H1 (cell line): ENCODE data around the gene CARD11. TPM values are rescaled to one million over a fixed set of nuclear protein-coding genes. Genes with fewer than 3 reads are reported as not detected.

ENCODE experiments used
- BRCA1 ChIP-seq: IDR thresholded peaks from 2 replicates; pipeline ENCODE4 v1.6.1; 2012; ENCODE audit warnings: low read depth, low read length, improper control_type of control experiment
- GABPA ChIP-seq: IDR thresholded peaks from 2 replicates; pipeline ENCODE4 v1.6.1; 2011; ENCODE audit warnings: mild to moderate bottlenecking, low read length, moderate library complexity, borderline replicate concordance; ENCODE audit not compliant: insufficient read depth
- KDM4A ChIP-seq: IDR thresholded peaks from one replicate; pipeline ENCODE4 v1.7.1; 2012; ENCODE audit warnings: low read depth, mild to moderate bottlenecking, moderate library complexity, low read length, inconsistent platforms; ENCODE audit not compliant: severe bottlenecking
- RNF2 ChIP-seq: fragments of 200-900, 300-1000 bp; sonication (generic); IDR thresholded peaks from 2 replicates; pipeline ENCODE4 v1.7.1; 2016; ENCODE audit warnings: borderline replicate concordance, low read depth, mild to moderate bottlenecking, antibody characterized with exemption, low read length; ENCODE audit not compliant: poor library complexity, severe bottlenecking; ENCODE audit errors: missing control alignments
- SIN3A ChIP-seq, 2 experiments: IDR thresholded peaks in 1 of 2; conservative IDR thresholded peaks in 1 of 2; 2 replicates each; pipeline ENCODE4 v1.6.1; 2011 to 2012; ENCODE audit warnings: low read length in 2 of 2, improper control_type of control experiment in 1 of 2, low read depth in 1 of 2, mild to moderate bottlenecking in 1 of 2
- SP2 ChIP-seq: IDR thresholded peaks from 2 replicates; pipeline ENCODE4 v1.6.1; 2012; ENCODE audit warnings: mild to moderate bottlenecking, low read length, inconsistent platforms
- SRF ChIP-seq: IDR thresholded peaks from 2 replicates; pipeline ENCODE4 v1.6.1; 2011; ENCODE audit warnings: mild to moderate bottlenecking, low read depth, low read length, moderate library complexity
- polyA plus RNA-seq, 7 experiments: library from polyadenylated mRNA; depleted of rRNA in 3 of 7; stranded (reverse) in 5 of 7; unstranded in 2 of 7; fragments of >200 nt in 5 of 7; fragments of 200-250 nt in 2 of 7; gene quantifications; 1 replicate in 5 of 7; 2 replicates in 1 of 7; 4 replicates in 1 of 7; pipeline versions ENCODE4 v1.2.1 to v1.2.3, GENCODE V29; 2011 to 2013; ENCODE audit warnings: missing spikeins in 2 of 7, mixed read lengths in 2 of 7
- total RNA-seq: library from RNA; stranded (reverse); fragmentation: NEBNext Ultra II Directional; extraction: Animal tissue kit (Norgen Biotek cat#: 25700); gene quantifications from 2 replicates; pipeline ENCODE4 v1.2.1, GENCODE V29; 2021
- TF ChIP-seq, protein P1 (sequence below): fragments of 300-600 bp; sonication (generic); IDR thresholded peaks from 2 replicates; pipeline ENCODE4 v1.7.1; 2012; ENCODE audit warnings: low read length, moderate library complexity, mild to moderate bottlenecking, inconsistent platforms; ENCODE audit not compliant: insufficient replicate concordance

CARD11 gene
- total and polyA plus RNA-seq, 2 of the 8 experiments (the other 6 are each of a cell fraction or from before 2014, with no cell fraction given), result 12.6 to 29.8 TPM

DNA sequence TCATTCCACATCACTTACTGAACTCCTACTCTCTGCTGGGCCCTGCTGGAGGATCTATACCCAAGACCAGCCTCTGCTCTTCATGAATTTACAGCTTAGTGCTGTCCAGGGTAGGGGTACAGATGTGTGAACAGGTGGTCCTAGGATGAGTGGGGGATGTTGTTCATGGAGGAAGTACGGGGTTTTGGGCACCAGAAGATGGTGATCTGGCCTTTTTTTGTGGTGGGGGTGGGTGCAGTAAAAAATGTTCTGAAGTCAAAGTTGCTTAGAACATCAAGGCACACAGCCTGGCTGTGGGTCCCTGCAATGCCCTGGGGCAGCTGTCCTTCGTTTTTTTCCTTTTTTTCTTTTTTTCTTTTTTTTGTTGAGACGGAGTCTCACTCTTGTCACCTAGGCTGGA, 165.4 kb downstream of the CARD11 start (continued):
- TF ChIP-seq, protein P1, sequence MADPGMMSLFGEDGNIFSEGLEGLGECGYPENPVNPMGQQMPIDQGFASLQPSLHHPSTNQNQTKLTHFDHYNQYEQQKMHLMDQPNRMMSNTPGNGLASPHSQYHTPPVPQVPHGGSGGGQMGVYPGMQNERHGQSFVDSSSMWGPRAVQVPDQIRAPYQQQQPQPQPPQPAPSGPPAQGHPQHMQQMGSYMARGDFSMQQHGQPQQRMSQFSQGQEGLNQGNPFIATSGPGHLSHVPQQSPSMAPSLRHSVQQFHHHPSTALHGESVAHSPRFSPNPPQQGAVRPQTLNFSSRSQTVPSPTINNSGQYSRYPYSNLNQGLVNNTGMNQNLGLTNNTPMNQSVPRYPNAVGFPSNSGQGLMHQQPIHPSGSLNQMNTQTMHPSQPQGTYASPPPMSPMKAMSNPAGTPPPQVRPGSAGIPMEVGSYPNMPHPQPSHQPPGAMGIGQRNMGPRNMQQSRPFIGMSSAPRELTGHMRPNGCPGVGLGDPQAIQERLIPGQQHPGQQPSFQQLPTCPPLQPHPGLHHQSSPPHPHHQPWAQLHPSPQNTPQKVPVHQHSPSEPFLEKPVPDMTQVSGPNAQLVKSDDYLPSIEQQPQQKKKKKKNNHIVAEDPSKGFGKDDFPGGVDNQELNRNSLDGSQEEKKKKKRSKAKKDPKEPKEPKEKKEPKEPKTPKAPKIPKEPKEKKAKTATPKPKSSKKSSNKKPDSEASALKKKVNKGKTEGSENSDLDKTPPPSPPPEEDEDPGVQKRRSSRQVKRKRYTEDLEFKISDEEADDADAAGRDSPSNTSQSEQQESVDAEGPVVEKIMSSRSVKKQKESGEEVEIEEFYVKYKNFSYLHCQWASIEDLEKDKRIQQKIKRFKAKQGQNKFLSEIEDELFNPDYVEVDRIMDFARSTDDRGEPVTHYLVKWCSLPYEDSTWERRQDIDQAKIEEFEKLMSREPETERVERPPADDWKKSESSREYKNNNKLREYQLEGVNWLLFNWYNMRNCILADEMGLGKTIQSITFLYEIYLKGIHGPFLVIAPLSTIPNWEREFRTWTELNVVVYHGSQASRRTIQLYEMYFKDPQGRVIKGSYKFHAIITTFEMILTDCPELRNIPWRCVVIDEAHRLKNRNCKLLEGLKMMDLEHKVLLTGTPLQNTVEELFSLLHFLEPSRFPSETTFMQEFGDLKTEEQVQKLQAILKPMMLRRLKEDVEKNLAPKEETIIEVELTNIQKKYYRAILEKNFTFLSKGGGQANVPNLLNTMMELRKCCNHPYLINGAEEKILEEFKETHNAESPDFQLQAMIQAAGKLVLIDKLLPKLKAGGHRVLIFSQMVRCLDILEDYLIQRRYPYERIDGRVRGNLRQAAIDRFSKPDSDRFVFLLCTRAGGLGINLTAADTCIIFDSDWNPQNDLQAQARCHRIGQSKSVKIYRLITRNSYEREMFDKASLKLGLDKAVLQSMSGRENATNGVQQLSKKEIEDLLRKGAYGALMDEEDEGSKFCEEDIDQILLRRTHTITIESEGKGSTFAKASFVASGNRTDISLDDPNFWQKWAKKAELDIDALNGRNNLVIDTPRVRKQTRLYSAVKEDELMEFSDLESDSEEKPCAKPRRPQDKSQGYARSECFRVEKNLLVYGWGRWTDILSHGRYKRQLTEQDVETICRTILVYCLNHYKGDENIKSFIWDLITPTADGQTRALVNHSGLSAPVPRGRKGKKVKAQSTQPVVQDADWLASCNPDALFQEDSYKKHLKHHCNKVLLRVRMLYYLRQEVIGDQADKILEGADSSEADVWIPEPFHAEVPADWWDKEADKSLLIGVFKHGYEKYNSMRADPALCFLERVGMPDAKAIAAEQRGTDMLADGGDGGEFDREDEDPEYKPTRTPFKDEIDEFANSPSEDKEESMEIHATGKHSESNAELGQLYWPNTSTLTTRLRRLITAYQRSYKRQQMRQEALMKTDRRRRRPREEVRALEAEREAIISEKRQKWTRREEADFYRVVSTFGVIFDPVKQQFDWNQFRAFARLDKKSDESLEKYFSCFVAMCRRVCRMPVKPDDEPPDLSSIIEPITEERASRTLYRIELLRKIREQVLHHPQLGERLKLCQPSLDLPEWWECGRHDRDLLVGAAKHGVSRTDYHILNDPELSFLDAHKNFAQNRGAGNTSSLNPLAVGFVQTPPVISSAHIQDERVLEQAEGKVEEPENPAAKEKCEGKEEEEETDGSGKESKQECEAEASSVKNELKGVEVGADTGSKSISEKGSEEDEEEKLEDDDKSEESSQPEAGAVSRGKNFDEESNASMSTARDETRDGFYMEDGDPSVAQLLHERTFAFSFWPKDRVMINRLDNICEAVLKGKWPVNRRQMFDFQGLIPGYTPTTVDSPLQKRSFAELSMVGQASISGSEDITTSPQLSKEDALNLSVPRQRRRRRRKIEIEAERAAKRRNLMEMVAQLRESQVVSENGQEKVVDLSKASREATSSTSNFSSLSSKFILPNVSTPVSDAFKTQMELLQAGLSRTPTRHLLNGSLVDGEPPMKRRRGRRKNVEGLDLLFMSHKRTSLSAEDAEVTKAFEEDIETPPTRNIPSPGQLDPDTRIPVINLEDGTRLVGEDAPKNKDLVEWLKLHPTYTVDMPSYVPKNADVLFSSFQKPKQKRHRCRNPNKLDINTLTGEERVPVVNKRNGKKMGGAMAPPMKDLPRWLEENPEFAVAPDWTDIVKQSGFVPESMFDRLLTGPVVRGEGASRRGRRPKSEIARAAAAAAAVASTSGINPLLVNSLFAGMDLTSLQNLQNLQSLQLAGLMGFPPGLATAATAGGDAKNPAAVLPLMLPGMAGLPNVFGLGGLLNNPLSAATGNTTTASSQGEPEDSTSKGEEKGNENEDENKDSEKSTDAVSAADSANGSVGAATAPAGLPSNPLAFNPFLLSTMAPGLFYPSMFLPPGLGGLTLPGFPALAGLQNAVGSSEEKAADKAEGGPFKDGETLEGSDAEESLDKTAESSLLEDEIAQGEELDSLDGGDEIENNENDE, result no peak
- TF ChIP-seq RNF2 (no peak), GABPA (no peak), SIN3A (conservative IDR thresholded peaks at IDR 0.05 in 1 of 2, IDR thresholded peaks at IDR 0.05 in 1 of 2; ENCODE audit: low read depth in 1 of 2, low read length in 2 of 2) (no peak), SRF (no peak), BRCA1 (no peak), KDM4A (no peak), SP2 (no peak)
- TF ChIP-seq, all 59 proteins: peak for 0
